H1 (cell line): ENCODE data around the gene SMIM41.

Source experiments
- CTCF ChIP-seq, 3 experiments: IDR thresholded peaks; 1 replicate in 2 of 3; 2 replicates in 1 of 3; pipeline versions ENCODE4 v1.5.1 to v1.6.1; 2011; ENCODE audit warnings: low read length in 3 of 3, mild to moderate bottlenecking in 3 of 3, inconsistent platforms in 2 of 3, low read depth in 1 of 3, moderate library complexity in 1 of 3; ENCODE audit not compliant: insufficient read depth in 1 of 3; ENCODE audit errors: control extremely low read depth in 1 of 3
- POLR2A ChIP-seq, 2 experiments: IDR thresholded peaks; 1 replicate in 1 of 2; 2 replicates in 1 of 2; pipeline ENCODE4 v1.6.1; 2011; ENCODE audit warnings: low read depth in 2 of 2, low read length in 2 of 2, mild to moderate bottlenecking in 2 of 2; ENCODE audit errors: control extremely low read depth in 1 of 2
- SP2 ChIP-seq: IDR thresholded peaks from 2 replicates; pipeline ENCODE4 v1.6.1; 2012; ENCODE audit warnings: mild to moderate bottlenecking, low read length, inconsistent platforms
- ZNF274 ChIP-seq: IDR thresholded peaks from 2 replicates; pipeline ENCODE4 v1.7.0; 2012; ENCODE audit warnings: low read length, borderline replicate concordance; ENCODE audit errors: extremely low read depth

GRCh38 chr12:52149182-52149641, 69.7 kb downstream of the SMIM41 start:
- no peak for TF ChIP-seq CTCF (IDR thresholded peaks at IDR 0.05; ENCODE audit: control extremely low read depth in 1 of 3, insufficient read depth in 1 of 3, low read depth in 1 of 3, low read length in 3 of 3)
- TF ChIP-seq SP2, result no peak
- no peak for TF ChIP-seq POLR2A (IDR thresholded peaks at IDR 0.05; ENCODE audit: control extremely low read depth in 1 of 2, low read depth in 2 of 2, low read length in 2 of 2)
- TF ChIP-seq ZNF274, result no peak
